HG03095 (cell line): ENCODE data around the gene APH1B.
"Not testable (repeated sequence)": the region's sequence is repeated elsewhere in the genome, so short reads cannot be mapped to it uniquely, and the experiment has no call there.

Experiments
- ATAC-seq: cut with Tn5 transposase; IDR thresholded peaks from one replicate; pipeline ENCODE4 v1.9.1; 2021; ENCODE audit warnings: moderate library complexity; ENCODE audit not compliant: unreplicated experiment

Gene APH1B

GRCh38 chr15:63294359-63294758 lies 17.0 kb downstream of the APH1B start:
- no peak for ATAC-seq

- ATAC-seq = no peak
Observed at GRCh38 chr15:63295341-63295740, 17.9 kb downstream of the APH1B start.

GRCh38 chr15:63296195-63296594 lies 18.8 kb downstream of the APH1B start:
- no peak for ATAC-seq

GRCh38 chr15:63299943-63300575 lies 22.7 kb downstream of the APH1B start:
- no peak for ATAC-seq

- ATAC-seq = no peak
Observed at GRCh38 chr15:63301088-63301487, 23.7 kb downstream of the APH1B start.

GRCh38 chr15:63305260-63305659 lies 27.9 kb downstream of the APH1B start:
- ATAC-seq = no peak

GRCh38 chr15:63306492-63307073 lies 29.2 kb downstream of the APH1B start:
- no peak for ATAC-seq

GRCh38 chr15:63308491-63308890 lies 31.1 kb downstream of the APH1B start:
- no peak for ATAC-seq

- no peak for ATAC-seq
Observed at GRCh38 chr15:63308947-63309346, 31.5 kb downstream of the APH1B start.

- ATAC-seq = no peak
Observed at GRCh38 chr15:63310646-63311045, 33.2 kb downstream of the APH1B start.

GRCh38 chr15:63312286-63312685 lies 34.9 kb downstream of the APH1B start:
- no peak for ATAC-seq

GRCh38 chr15:63313825-63314224 lies 36.4 kb downstream of the APH1B start:
- no peak for ATAC-seq

GRCh38 chr15:63314409-63314808 lies 37.0 kb downstream of the APH1B start:
- ATAC-seq = no peak

GRCh38 chr15:63318344-63318743 lies 40.9 kb downstream of the APH1B start:
- ATAC-seq = no peak

GRCh38 chr15:63319065-63319464 lies 41.7 kb downstream of the APH1B start:
- ATAC-seq = no peak

- not testable (repeated sequence) for ATAC-seq
Observed at GRCh38 chr15:63320446-63320845, 43.0 kb downstream of the APH1B start.

- ATAC-seq = not testable (repeated sequence)
Observed at GRCh38 chr15:63320981-63321380, 43.6 kb downstream of the APH1B start.

- ATAC-seq = no peak
Observed at GRCh38 chr15:63321462-63321861, 44.1 kb downstream of the APH1B start.

GRCh38 chr15:63322541-63322940 lies 45.1 kb downstream of the APH1B start:
- no peak for ATAC-seq

GRCh38 chr15:63323798-63324563 lies 46.6 kb downstream of the APH1B start:
- no peak for ATAC-seq

GRCh38 chr15:63324770-63325169 lies 47.4 kb downstream of the APH1B start:
- no peak for ATAC-seq
